ENCODE data around the gene FKBP6.
A peak's percentile ranks its signal among the peaks of the same experiment; 100 is the strongest.
"Not testable (repeated sequence)": the region's sequence is repeated elsewhere in the genome, so short reads cannot be mapped to it uniquely, and the experiment has no call there.

FKBP6 gene

DNA sequence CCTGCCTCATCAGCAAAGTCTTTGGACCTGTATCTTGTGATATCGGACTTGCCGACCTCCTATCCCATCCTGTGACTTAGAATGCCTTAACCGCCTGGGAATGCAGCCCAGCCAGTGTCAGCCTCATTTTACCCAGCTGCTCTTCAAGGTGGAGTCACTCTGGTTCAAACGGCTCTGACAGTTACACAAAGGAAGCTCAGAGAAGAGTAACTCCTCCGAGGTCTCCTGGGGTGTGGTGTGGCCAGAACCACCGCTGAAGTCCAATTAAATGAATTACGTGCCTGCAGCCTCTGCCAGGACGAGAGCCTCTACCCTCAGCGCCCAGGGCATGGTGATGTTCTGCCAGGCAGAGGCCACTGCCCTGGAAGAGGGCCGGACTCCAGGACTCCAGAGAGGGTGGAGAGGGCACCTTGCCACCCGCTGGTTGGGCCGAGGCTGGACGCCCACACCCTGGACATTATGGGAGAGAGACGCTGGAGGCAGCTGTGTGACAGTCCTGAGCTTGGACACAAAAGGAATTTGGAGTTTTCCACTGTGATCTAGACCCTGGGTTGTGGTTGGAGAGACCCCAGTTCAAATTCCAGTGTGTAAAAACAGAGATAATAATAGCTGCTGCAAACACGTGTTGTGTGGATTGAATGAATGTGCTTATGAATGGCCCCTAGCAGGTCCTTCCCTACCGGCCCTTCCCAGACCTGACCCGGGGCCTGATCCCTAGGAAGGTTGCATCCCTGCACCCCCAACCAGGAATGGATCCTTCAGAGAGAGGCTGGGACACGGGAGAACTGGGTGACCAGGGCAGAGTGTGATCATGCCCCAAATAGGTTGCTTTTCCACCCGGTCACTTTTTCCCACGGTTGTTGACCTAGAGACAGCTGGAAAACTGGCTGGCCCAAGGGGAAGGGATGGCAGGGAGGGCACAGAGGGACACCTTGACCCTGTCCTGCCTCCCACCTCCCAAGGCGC is 67.9 kb downstream of the FKBP6 start:
- DNase-seq (ENCODE audit: low read depth in 2 of 2) = no peak

DNA sequence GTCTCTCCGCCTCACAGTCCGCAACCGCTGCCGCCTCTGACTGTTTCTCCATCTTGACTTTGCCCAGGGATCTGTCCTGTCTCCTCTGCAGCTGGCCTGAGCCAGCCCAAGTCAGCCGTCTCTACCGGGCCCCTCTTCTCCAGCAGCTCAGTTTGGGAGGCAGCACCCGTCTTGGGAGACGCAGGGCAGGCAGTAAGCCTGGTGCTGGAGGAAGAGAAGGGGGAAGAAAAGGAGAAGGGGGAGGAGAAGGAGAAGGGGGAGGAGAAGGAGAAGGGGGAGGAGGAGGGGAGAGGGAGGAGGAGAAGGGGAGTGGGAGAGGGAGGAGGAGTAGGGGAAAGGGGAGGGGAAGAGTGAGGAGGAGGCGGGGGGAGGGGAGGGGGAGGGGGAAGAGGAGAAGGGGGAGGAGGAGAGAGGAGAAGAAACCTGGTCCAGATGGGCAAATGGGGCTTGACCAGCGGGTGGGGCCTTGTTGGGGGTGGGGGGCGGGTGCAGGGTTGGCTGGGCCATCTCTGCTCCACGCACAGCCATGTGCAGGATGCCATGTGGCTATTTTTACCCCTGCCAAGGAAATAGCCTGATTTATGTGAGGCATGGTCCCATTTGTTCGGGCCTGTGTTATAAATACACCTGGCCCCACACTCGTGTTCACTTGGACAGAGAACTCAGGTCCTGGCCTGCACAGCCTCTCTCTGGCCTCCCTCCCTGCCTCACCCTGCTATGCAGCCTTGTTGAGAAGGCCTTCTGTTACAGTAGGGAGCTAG is 69.7 kb downstream of the FKBP6 start:
- DNase-seq (ENCODE audit: low read depth in 2 of 2) = no peak

DNA sequence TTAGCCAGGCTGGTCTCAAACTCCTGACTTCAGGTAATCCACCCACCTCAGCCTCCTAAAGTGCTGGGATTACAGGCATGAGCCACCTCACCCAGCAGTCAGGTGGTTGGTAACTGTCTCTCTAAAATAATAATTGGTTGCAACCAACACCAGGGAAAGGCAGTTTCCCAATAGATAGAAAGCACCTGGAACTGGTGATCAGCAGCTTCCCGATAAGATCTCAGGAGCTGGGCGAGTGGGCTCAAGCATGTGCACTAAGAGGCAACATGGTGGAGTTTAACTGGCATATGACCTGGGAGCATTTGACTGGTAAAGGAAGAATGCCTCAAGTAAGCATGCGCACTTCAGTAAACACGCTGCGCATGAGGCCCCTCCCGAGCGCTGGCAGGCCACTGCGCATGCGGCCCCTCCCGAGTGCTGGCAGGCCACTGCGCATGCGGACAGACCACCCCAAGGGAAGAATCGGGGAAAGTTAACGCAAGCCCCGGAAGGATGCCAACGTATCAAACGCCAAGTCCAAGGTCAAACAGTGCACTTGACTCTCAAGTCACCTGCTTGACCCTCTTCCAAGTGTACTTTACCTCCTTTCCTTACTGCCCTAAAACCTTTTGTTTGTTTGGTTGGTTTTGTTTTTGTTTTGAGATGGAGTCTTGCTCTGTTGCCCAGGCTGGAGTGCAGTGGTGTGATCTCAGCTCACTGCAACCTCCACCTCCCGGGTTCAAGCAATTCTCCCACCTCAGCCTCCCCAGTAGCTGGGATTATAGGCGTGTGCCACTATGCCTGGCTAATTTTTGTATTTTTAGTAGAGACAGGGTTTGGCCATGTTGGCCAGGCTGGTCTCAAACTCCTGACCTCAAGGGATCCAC is 71.5 kb downstream of the FKBP6 start:
- peak; percentile 17 to 59 for DNase-seq (ENCODE audit: low read depth in 2 of 2)

DNA sequence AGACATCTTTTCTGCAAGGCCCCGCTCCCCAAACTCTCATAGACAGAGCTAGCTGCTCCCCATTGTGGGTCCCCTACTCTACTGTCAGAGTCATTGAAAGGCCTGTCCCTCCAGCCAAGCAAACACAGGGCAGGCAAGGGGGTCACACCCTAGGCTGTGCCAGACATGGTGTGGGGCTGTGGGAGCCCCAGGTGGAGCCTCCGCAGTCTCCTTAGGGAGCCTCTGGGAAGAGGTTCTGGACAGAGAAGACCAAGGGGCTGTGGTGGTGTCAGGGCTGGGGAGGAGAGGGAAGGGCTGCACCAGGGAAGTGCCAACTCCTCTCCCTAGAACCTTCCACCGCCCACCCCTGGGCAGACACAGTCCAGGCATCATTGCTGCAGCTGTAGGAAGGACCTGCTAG is 76.9 kb downstream of the FKBP6 start:
- not testable (repeated sequence) for DNase-seq (ENCODE audit: low read depth in 2 of 2)
